Fibroblast of lung (primary cell): ENCODE results near the gene HNRNPM. TPM values are rescaled to one million over a fixed set of nuclear protein-coding genes. Genes with fewer than 3 reads are reported as not detected.

Source experiments
- DNase-seq, 2 donors: peaks; one replicate each; pipeline versions ENCODE4 v3.0.0 to v3.0.0-alpha.2; 2010; ENCODE audit warnings: low read depth in 2 of 2
- H2AFZ ChIP-seq: 2 replicates; pipeline ENCODE4 v1.5.1; 2012; ENCODE audit warnings: low read length, control low read depth, inconsistent platforms
- H3K27ac ChIP-seq: 2 replicates; pipeline ENCODE4 v1.5.1; 2011; ENCODE audit warnings: low read length, control low read depth; ENCODE audit not compliant: insufficient read depth
- H3K27me3 ChIP-seq: 2 replicates; pipeline ENCODE4 v1.5.1; 2011; ENCODE audit warnings: mild to moderate bottlenecking, low read length; ENCODE audit not compliant: control insufficient read depth, insufficient read depth
- H3K36me3 ChIP-seq: 2 replicates; pipeline ENCODE4 v1.5.1; 2011; ENCODE audit warnings: low read length; ENCODE audit not compliant: control insufficient read depth, insufficient read depth
- H3K4me1 ChIP-seq: 2 replicates; pipeline ENCODE4 v1.5.1; 2011; ENCODE audit warnings: low read length; ENCODE audit not compliant: control insufficient read depth, insufficient read depth; ENCODE audit errors: extremely low read depth
- H3K4me2 ChIP-seq: 2 replicates; pipeline ENCODE4 v1.5.1; 2011; ENCODE audit warnings: low read length, control low read depth; ENCODE audit not compliant: insufficient read depth; ENCODE audit errors: extremely low read depth
- H3K4me3 ChIP-seq, 4 experiments: fragments of 200-600 bp in 1 of 4; sonication (generic) in 1 of 4; replicated peaks in 1 of 4; 2 replicates each; pipeline ENCODE4 v1.5.1; 2011 to 2016; ENCODE audit warnings: low read length in 4 of 4, low read depth in 3 of 4, mild to moderate bottlenecking in 3 of 4, control low read depth in 2 of 4, inconsistent platforms in 1 of 4, mixed read lengths in 1 of 4; ENCODE audit not compliant: insufficient read depth in 1 of 4; ENCODE audit errors: control extremely low read depth in 1 of 4
- H3K79me2 ChIP-seq: 2 replicates; pipeline ENCODE4 v1.5.1; 2012; ENCODE audit warnings: mild to moderate bottlenecking, low read length, inconsistent platforms; ENCODE audit not compliant: control insufficient read depth, insufficient read depth
- H3K9ac ChIP-seq: 2 replicates; pipeline ENCODE4 v1.5.1; 2011; ENCODE audit warnings: mild to moderate bottlenecking, low read length, control low read depth; ENCODE audit not compliant: insufficient read depth
- H3K9me3 ChIP-seq: 2 replicates; pipeline ENCODE4 v1.5.1; 2012; ENCODE audit warnings: low read depth, low read length; ENCODE audit not compliant: control insufficient read depth, insufficient read depth
- H4K20me1 ChIP-seq: 2 replicates; pipeline ENCODE4 v1.5.1; 2011; ENCODE audit warnings: low read length; ENCODE audit not compliant: control insufficient read depth, insufficient read depth; ENCODE audit errors: extremely low read depth
- EZH2 ChIP-seq: IDR thresholded peaks from 2 replicates; pipeline ENCODE4 v1.5.1; 2012; ENCODE audit warnings: low read length, control low read depth, mild to moderate bottlenecking; ENCODE audit errors: missing control alignments
- polyA plus RNA-seq, 2 donors: library from polyadenylated mRNA; depleted of rRNA in 1 of 2; stranded (reverse) in 1 of 2; unstranded in 1 of 2; fragments of >200 nt; gene quantifications; 2 replicates each; pipeline ENCODE4 v1.2.1, GENCODE V29; 2011 to 2012; ENCODE audit warnings: missing spikeins in 1 of 2
- total RNA-seq: library from RNA; depleted of rRNA; stranded (reverse); fragments of >200 nt; gene quantifications from 2 replicates; pipeline ENCODE4 v1.2.1, GENCODE V29; 2014
- TF ChIP-seq, protein P1 (sequence below), 2 donors: IDR thresholded peaks in 1 of 2; conservative IDR thresholded peaks in 1 of 2; 1 replicate in 1 of 2; 2 replicates in 1 of 2; pipeline ENCODE4 v1.5.1; 2011 to 2012; ENCODE audit warnings: low read length in 2 of 2, control low read depth in 1 of 2, inconsistent platforms in 1 of 2, low read depth in 1 of 2, mild to moderate bottlenecking in 1 of 2

Gene HNRNPM
- total and polyA plus RNA-seq, 2 donors (not counting 1 experiment from before 2014, with no cell fraction given) = 51.5 to 104 TPM

DNA sequence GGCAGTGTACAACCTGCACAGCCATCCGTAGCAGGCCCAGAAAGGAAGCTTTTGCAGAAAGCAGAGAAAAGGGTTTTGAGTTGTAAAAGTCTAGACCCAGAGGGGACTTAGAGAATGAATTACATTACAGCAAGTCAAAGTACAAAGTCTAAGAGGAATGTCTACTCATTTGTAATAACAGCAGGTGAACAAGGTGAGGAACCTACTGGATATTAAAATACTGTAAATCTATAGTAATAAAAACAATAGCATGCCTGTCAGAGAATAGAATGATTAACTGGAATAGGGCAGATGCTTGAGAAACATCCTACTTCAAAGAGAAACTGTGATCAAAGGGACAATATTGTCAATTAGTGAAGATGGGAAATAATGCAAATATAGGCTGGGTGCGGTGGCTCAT, 87.5 kb downstream of the HNRNPM start:
- Histone ChIP-seq H3K36me3 (no peaks in the 10 kb centered on the region), H3K4me3 (no peak overlapping the region)
- no peak for DNase-seq

DNA sequence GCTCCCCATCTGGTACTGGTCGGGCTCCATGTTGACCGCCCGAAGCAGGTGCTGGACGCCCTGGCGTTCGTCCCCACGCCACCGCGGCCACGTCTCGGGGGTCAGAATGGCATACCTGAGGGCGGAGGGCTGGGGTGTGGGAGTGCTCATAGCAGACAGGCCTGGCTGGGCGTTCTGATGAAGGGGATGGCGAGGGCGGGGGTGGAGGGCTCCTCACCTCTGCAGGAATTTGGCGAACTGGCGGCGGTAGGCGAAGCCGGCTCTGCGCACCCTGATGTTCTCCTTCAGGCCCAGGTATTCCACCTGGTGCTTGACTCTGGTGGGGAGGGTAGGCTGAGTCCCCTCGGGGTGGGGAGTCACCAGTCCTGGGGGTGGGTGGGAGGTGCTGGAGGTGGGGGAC, 91.5 kb downstream of the HNRNPM start:
- H3K27me3 ChIP-seq = no peaks in the 10 kb centered on the region
- no peak overlapping the region for H3K4me2 ChIP-seq
- DNase-seq = no peak
- no peak overlapping the region for H3K27ac ChIP-seq
- H3K9ac ChIP-seq = no peak overlapping the region
- TF ChIP-seq EZH2 = no peak
- TF ChIP-seq, protein P1, sequence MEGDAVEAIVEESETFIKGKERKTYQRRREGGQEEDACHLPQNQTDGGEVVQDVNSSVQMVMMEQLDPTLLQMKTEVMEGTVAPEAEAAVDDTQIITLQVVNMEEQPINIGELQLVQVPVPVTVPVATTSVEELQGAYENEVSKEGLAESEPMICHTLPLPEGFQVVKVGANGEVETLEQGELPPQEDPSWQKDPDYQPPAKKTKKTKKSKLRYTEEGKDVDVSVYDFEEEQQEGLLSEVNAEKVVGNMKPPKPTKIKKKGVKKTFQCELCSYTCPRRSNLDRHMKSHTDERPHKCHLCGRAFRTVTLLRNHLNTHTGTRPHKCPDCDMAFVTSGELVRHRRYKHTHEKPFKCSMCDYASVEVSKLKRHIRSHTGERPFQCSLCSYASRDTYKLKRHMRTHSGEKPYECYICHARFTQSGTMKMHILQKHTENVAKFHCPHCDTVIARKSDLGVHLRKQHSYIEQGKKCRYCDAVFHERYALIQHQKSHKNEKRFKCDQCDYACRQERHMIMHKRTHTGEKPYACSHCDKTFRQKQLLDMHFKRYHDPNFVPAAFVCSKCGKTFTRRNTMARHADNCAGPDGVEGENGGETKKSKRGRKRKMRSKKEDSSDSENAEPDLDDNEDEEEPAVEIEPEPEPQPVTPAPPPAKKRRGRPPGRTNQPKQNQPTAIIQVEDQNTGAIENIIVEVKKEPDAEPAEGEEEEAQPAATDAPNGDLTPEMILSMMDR (conservative IDR thresholded peaks at IDR 0.05 in 1 of 2, IDR thresholded peaks at IDR 0.05 in 1 of 2; ENCODE audit: low read depth in 1 of 2, low read length in 2 of 2) = no peak
- H3K4me1 ChIP-seq = no peaks in the 10 kb centered on the region
- no peaks in the 10 kb centered on the region for H3K9me3 ChIP-seq
- no peaks in the 10 kb centered on the region for H3K79me2 ChIP-seq
- no peaks in the 10 kb centered on the region for H3K36me3 ChIP-seq
- no peaks in the 10 kb centered on the region for H4K20me1 ChIP-seq
- H2AFZ ChIP-seq = no peak overlapping the region
- H3K4me3 ChIP-seq = no peak overlapping the region

More for the DNA sequence above, 87.5 kb downstream of the HNRNPM start:
- Histone ChIP-seq H3K9ac (no peak overlapping the region), H4K20me1 (no peaks in the 10 kb centered on the region), H3K79me2 (no peaks in the 10 kb centered on the region), H3K27me3 (no peaks in the 10 kb centered on the region), H3K4me2 (no peak overlapping the region), H2AFZ (no peak overlapping the region), H3K27ac (no peak overlapping the region), H3K4me1 (no peaks in the 10 kb centered on the region), H3K9me3 (no peaks in the 10 kb centered on the region)
- TF ChIP-seq EZH2 = no peak
- TF ChIP-seq, protein P1 (conservative IDR thresholded peaks at IDR 0.05 in 1 of 2, IDR thresholded peaks at IDR 0.05 in 1 of 2; ENCODE audit: low read depth in 1 of 2, low read length in 2 of 2) = no peak

DNA sequence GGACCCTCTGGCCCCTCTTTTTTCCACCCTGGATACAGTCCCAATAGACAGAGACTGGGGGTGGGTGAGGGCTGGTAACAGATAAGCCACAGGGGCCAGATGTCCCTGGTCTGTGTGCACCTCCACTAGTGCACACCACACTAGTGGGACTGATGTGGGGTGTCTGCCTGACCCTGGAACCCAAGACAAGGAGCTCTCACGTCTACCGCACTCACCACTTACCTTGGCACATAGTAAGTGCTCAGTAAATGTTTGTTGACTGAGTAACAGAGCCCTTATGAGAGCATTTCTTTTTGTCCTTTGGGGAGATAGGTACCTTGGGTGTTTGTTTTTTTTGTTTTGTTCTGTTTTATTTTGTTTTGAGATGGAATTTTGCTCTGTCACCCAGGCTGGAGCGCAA, 92.3 kb downstream of the HNRNPM start:
- no peaks in the 10 kb centered on the region for H3K36me3 ChIP-seq
- H3K9me3 ChIP-seq = no peaks in the 10 kb centered on the region
- no peak overlapping the region for H3K4me2 ChIP-seq
- H3K9ac ChIP-seq = no peak overlapping the region
- TF ChIP-seq, protein P1 (conservative IDR thresholded peaks at IDR 0.05 in 1 of 2, IDR thresholded peaks at IDR 0.05 in 1 of 2; ENCODE audit: low read depth in 1 of 2, low read length in 2 of 2) = no peak
- no peak for TF ChIP-seq EZH2
- H3K4me1 ChIP-seq = no peaks in the 10 kb centered on the region
- no peaks in the 10 kb centered on the region for H4K20me1 ChIP-seq
- no peaks in the 10 kb centered on the region for H3K79me2 ChIP-seq
- no peak overlapping the region for H2AFZ ChIP-seq
- no peaks in the 10 kb centered on the region for H3K27me3 ChIP-seq
- H3K27ac ChIP-seq = no peak overlapping the region
- no peak overlapping the region for H3K4me3 ChIP-seq
- no peak for DNase-seq

Other genes starting within 250 kb of the HNRNPM start
- 17.0 and 27.0 TPM in 2 replicates for gene CERS4, start 235.6 kb upstream of the HNRNPM start, total RNA-seq
- 0.74 and 1.5 TPM in 2 replicates for gene CERS4, start 235.6 kb upstream of the HNRNPM start, polyA plus RNA-seq
- gene CD320, start 136.6 kb upstream of the HNRNPM start, total RNA-seq = 9.8 and 22.6 TPM in 2 replicates
- gene CD320, start 136.6 kb upstream of the HNRNPM start, polyA plus RNA-seq = 13.9 and 29.1 TPM in 2 replicates
- gene NDUFA7, start 123.6 kb upstream of the HNRNPM start, total RNA-seq = 19.3 and 33.7 TPM in 2 replicates
- 20.9 and 25.5 TPM in 2 replicates for gene NDUFA7, start 123.6 kb upstream of the HNRNPM start, polyA plus RNA-seq
- 216 and 254 TPM in 2 replicates for gene RPS28, start 123.5 kb upstream of the HNRNPM start, total RNA-seq
- 286 and 331 TPM in 2 replicates for gene RPS28, start 123.5 kb upstream of the HNRNPM start, polyA plus RNA-seq
- 0.17 and 0.26 TPM in 2 replicates for gene KANK3, start 101.7 kb upstream of the HNRNPM start, total RNA-seq
- gene KANK3, start 101.7 kb upstream of the HNRNPM start, polyA plus RNA-seq = 0.23 TPM in 1 of 2 replicates, not detected in the other
- gene ANGPTL4, start 80.8 kb upstream of the HNRNPM start, total RNA-seq = 1.7 and 6.7 TPM in 2 replicates
- 6.0 and 6.6 TPM in 2 replicates for gene ANGPTL4, start 80.8 kb upstream of the HNRNPM start, polyA plus RNA-seq
- 46.2 and 47.0 TPM in 2 replicates for gene RAB11B, start 54.6 kb upstream of the HNRNPM start, total RNA-seq
- 27.8 and 34.8 TPM in 2 replicates for gene RAB11B, start 54.6 kb upstream of the HNRNPM start, polyA plus RNA-seq
- 57.5 and 90.8 TPM in 2 replicates for gene MARCHF2, start 31.7 kb upstream of the HNRNPM start, total RNA-seq
- 16.8 and 19.4 TPM in 2 replicates for gene MARCHF2, start 31.7 kb upstream of the HNRNPM start, polyA plus RNA-seq
- not detected in 2 replicates for gene PRAM1, start 57.7 kb downstream of the HNRNPM start, total RNA-seq
- gene PRAM1, start 57.7 kb downstream of the HNRNPM start, polyA plus RNA-seq = not detected in 2 replicates
- 2.8 and 4.0 TPM in 2 replicates for gene ZNF414, start 69.2 kb downstream of the HNRNPM start, total RNA-seq
- gene ZNF414, start 69.2 kb downstream of the HNRNPM start, polyA plus RNA-seq = 2.9 and 3.4 TPM in 2 replicates
- gene MYO1F, start 132.5 kb downstream of the HNRNPM start, total RNA-seq = under 0.01 and 0.17 TPM in 2 replicates
- 0.03 and 0.08 TPM in 2 replicates for gene MYO1F, start 132.5 kb downstream of the HNRNPM start, polyA plus RNA-seq
- 11.2 and 13.1 TPM in 2 replicates for gene ADAMTS10, start 165.7 kb downstream of the HNRNPM start, total RNA-seq
- 0.81 and 2.0 TPM in 2 replicates for gene ADAMTS10, start 165.7 kb downstream of the HNRNPM start, polyA plus RNA-seq
- gene NFILZ, start 185.7 kb downstream of the HNRNPM start, total RNA-seq = not detected in 2 replicates
- gene NFILZ, start 185.7 kb downstream of the HNRNPM start, polyA plus RNA-seq = not detected in 2 replicates